Measurements from ENCODE around the gene DHRSX.
"Not testable (repeated sequence)": the region's sequence is repeated elsewhere in the genome, so short reads cannot be mapped to it uniquely, and the experiment has no call there.

The DHRSX gene

GRCh38 chrX:2241496-2241895, 259.3 kb downstream of the DHRSX start:
- DNase-seq, result not testable (repeated sequence)

- DNase-seq, result not testable (repeated sequence)
Observed at GRCh38 chrX:2240761-2241160, 260.0 kb downstream of the DHRSX start.

- no peak for DNase-seq
Observed at GRCh38 chrX:2237976-2238375, 262.8 kb downstream of the DHRSX start.

- DNase-seq, result no peak
Observed at GRCh38 chrX:2231570-2232192, 269.1 kb downstream of the DHRSX start.

- no peak for DNase-seq
Observed at GRCh38 chrX:2230457-2230856, 270.3 kb downstream of the DHRSX start.

GRCh38 chrX:2228536-2228935, 272.2 kb downstream of the DHRSX start:
- DNase-seq, result no peak

GRCh38 chrX:2226906-2227656, 273.7 kb downstream of the DHRSX start:
- DNase-seq, result no peak

- DNase-seq, result no peak
Observed at GRCh38 chrX:2226182-2226581, 274.6 kb downstream of the DHRSX start.

GRCh38 chrX:2224597-2225235, 276.1 kb downstream of the DHRSX start:
- no peak for DNase-seq

- DNase-seq, result no peak
Observed at GRCh38 chrX:2224161-2224560, 276.6 kb downstream of the DHRSX start.

- DNase-seq, result no peak
Observed at GRCh38 chrX:2220829-2221567, 279.8 kb downstream of the DHRSX start.

- DNase-seq, result no peak
Observed at GRCh38 chrX:2220296-2220695, 280.5 kb downstream of the DHRSX start.

GRCh38 chrX:2214138-2214823, 286.5 kb downstream of the DHRSX start:
- DNase-seq, result not testable (repeated sequence)

- not testable (repeated sequence) for DNase-seq
Observed at GRCh38 chrX:2211667-2212066, 289.1 kb downstream of the DHRSX start.

- DNase-seq, result no peak
Observed at GRCh38 chrX:2193273-2193592, 307.5 kb downstream of the DHRSX start.

- DNase-seq, result no peak
Observed at GRCh38 chrX:2192584-2193272, 308.0 kb downstream of the DHRSX start.

- DNase-seq, result no peak
Observed at GRCh38 chrX:2188840-2189239, 311.9 kb downstream of the DHRSX start.

GRCh38 chrX:2188330-2188792, 312.4 kb downstream of the DHRSX start:
- DNase-seq, result no peak

- DNase-seq, result no peak
Observed at GRCh38 chrX:2187352-2188115, 313.2 kb downstream of the DHRSX start.

GRCh38 chrX:2185341-2186082, 315.3 kb downstream of the DHRSX start:
- DNase-seq, result no peak

- DNase-seq, result no peak
Observed at GRCh38 chrX:2184089-2184488, 316.7 kb downstream of the DHRSX start.

Measured in activated CD8-positive, alpha-beta memory T cell treated with anti-CD3 and anti-CD28 coated beads, Interleukin-2, amount 50 U/mL, for 4 hours (primary cell).